ENCODE data around the gene RNF144A.
"Not testable (repeated sequence)": the region's sequence is repeated elsewhere in the genome, so short reads cannot be mapped to it uniquely, and the experiment has no call there.

The RNF144A gene

GRCh38 chr2:6972067-6972710 is 55.0 kb downstream of the RNF144A start:
- no peak for DNase-seq (ENCODE audit: low read depth)

GRCh38 chr2:6973895-6974545 is 56.8 kb downstream of the RNF144A start:
- DNase-seq (ENCODE audit: low read depth), result peak; percentile 13

- DNase-seq (ENCODE audit: low read depth), result peak; percentile 31
These were observed 58.8 kb downstream of the RNF144A start for GRCh38 chr2:6975988-6976387.

DNA sequence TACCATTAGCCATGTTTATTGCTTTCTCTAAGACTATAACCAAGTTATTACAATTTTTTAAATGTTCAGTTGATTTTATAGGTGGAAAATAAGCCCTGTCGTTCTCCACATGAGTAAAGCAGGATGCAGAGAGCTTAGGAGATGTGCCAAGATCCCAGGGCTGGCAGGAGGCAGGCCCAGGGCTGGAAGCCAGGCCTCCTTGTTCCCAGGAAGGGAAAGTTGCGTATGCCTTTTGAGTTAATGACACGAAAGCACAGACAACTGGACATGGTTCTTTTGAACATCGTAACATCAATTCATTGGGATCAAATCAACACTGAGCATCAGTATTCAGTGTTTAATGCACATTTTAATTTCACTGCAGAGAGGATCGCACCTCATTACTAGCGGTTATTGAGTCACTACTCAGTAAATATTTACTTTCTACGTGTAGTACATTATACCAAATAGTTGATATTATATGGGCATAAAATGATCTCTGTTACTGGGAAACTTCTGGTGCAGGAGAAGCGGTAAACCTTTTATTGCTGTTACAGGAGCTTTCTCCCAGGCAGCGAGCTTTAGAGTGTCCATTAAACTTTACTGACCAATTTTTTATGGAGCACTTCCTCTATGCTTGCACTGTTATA is 60.0 kb downstream of the RNF144A start:
- no peak for DNase-seq (ENCODE audit: low read depth)

DNA sequence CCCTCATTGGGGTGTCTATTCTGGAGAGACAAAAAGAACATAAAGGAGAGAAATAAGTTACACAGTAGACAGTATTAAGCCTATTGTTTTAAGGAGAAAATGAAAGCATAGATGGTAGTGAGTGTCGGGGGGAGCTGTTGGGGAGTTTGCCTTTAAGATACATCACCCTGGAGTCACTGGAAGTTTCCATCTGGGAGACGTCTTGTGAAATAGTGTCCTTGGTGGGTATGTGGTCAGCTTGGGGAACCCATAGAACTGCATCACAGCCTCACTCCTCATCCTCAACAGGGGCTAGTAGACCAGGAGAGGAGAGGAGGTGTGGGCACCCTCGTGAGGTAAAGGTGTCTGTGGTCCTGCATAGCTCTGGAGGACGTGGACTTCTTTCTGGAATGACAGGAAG is 60.6 kb downstream of the RNF144A start:
- DNase-seq (ENCODE audit: low read depth), result no peak

- DNase-seq (ENCODE audit: low read depth), result no peak
These were observed 61.8 kb downstream of the RNF144A start for GRCh38 chr2:6978991-6979390.

- no peak for DNase-seq (ENCODE audit: low read depth)
These were observed 65.2 kb downstream of the RNF144A start for GRCh38 chr2:6982449-6982848.

DNA sequence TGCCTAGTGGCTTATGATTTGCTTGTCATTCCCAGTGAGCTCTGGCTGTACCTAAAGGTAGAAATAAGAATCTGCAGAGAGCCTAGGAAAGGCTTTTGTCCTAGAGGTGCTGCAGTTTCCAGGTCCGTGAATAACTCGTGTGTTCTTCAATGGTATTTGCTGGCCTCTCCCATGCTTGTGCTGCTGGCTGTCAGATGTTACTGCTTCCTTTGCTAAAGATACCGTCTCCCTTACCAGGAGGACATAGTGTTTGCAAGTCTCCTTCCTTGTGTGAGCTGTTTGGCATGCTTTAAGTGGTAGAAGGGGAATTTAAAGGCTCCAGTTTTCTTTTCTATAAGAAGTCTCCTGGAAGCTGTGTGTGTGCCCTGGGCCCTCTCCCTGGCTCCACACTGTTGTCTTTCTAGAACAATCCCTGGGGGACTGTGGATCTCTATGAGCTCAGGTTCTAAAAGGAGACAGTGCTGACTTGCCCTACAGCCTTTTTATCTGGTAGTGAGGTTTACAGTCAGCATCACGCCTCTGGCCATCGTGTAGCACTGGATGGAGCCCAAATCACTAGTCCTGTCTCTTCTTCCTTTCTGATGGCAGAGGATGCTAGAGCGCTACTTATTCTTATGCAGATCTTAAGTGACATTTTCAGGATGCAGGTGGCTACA is 65.8 kb downstream of the RNF144A start:
- no peak for DNase-seq (ENCODE audit: low read depth)

DNA sequence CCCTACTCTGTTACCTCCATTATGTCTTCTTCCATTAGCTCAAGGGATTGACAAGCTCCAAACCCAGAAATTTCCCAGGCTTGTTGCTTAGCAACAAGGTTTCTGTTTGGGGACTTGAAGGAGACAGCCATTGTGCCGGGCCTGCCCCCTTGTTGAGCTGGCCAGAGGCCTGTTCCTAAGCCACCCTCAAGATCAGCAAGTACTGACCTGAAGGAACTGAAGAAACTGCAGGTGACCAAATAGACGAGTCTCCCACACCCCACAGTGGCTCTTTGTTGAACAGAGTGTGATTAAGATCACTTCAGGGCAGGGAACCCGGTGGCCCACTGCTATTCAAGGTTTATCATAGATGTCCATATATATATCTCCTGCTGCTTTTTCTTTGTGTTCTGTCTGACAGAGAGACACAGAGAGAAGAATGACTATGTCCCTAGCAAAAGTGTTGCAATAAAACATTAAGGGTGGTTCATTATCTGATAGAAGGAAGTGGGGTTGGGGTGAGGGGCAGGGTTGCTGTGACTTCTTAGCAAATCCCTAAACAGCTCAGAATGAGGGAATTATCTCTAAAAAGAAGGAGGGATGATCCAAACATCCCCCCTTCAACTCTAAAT is 69.2 kb downstream of the RNF144A start:
- DNase-seq (ENCODE audit: low read depth), result no peak

DNA sequence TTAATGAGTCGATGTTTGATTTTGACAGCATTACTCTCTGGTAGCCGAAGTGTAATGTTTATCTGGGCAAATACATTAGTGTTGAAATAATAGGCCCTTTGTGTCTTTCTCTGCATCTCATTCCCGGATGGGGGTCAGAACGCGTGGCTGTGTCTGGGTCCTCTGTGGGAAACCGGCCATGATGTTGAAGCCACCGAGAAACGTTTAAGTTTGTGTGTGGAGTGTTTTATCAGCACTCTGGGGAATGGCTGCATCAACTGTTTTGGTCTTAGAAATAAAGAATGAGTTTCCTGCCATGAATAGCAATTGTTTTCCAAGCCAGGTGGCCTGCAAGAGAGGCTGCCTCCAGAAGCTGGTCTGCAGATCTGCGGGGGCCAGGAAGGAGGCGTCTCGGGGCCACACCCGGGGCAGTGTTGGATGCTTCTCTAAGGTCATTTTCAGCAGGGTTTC is 69.7 kb downstream of the RNF144A start:
- no peak for DNase-seq (ENCODE audit: low read depth)

GRCh38 chr2:6990871-6991270 is 73.7 kb downstream of the RNF144A start:
- no peak for DNase-seq (ENCODE audit: low read depth)

- DNase-seq (ENCODE audit: low read depth), result no peak
These were observed 75.6 kb downstream of the RNF144A start for GRCh38 chr2:6992794-6993228.

DNA sequence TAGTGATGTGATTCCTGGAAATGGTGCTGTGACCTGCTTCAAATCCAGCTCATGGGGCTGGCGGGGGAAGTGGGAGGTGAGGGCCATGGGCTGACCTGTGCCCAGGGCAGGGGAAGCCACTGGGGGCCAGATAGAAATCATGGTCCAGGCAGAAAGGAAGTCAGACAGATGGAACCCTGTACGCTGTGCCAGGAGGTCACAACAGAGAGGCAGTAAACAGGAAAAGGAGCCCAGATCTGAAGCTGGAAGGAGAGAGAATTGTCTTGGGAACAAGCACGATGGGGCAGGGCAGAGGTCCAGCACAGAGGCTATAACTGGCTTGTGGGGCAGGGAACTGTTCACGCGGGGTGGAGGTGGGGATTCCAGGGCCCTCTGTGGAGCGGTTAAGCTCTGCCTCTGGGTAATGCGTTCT is 76.0 kb downstream of the RNF144A start:
- DNase-seq (ENCODE audit: low read depth), result no peak

DNA sequence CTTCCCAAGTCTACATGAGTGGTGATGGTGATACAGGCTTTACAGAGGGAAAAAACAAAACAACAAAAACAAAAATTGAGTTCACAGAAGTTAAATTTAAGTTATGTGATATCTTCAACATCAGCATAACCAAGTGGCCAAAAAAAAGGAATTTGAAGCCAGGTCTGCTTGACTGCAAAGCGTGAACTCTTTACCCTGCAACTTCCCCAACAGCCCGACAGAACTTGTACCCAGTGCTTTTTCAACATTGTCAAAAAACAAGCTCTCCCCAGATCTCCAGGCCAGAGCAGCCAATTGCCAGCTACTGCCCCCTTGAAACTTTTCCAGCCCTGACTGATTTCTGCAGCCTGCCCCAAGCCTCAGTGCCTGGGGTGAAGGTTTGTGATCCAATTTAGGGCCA is 76.7 kb downstream of the RNF144A start:
- DNase-seq (ENCODE audit: low read depth), result no peak

GRCh38 chr2:6994536-6995128 is 77.4 kb downstream of the RNF144A start:
- no peak for DNase-seq (ENCODE audit: low read depth)

GRCh38 chr2:6995391-6996097 is 78.3 kb downstream of the RNF144A start:
- no peak for DNase-seq (ENCODE audit: low read depth)

DNA sequence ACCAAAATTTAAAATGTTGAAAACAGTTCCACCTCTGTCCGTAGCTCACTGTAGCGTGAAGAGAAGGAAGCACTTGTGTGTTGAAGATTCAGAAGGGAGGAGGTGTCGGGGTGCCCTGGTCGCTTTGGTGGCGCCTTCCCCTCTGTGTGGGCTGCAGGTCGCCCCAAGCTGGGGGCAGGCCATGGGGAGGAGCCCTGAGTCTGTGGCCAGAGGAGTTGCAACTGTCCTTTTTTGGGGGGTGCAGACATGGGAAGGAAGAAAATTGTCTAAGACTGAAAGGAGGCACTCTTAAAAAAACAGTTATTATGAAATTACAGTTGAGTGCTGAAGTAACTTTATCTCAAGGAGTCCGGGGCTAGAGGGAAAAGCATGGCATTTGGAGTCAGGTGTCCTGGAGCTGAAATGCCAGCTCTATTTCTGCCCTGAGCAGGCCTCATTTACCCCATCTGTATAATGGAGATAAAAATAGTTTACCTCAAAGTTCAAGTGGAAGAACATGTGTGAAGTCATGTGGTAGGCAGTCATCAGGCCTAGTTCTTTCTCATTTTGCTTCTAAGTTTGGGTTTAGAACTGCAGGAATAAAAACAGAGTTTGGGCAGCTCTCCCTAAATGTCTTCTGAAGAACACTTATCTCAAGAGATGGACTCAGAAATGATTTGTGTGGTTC is 82.1 kb downstream of the RNF144A start:
- no peak for DNase-seq (ENCODE audit: low read depth)

DNA sequence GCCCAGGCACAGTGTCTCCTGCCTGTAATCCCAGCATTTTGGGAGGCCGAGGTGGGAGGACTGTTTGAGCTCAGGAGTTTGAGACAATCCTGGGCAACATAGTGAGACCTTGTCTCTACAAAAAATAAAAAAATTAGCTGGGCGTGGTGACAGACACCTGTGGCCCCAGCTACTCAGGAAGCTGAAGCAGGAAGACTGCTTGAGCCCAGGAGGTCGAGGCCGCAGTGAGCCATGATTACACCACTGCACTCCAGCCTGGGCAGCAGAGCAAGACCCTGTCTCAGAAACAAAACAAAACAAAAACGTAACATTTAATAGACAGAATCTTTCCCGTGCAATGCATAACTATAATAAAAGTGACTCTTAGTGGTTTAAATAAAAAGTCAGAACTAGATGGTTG is 84.2 kb downstream of the RNF144A start:
- DNase-seq (ENCODE audit: low read depth), result not testable (repeated sequence)

- DNase-seq (ENCODE audit: low read depth), result no peak
These were observed 86.7 kb downstream of the RNF144A start for GRCh38 chr2:7003895-7004294.

DNA sequence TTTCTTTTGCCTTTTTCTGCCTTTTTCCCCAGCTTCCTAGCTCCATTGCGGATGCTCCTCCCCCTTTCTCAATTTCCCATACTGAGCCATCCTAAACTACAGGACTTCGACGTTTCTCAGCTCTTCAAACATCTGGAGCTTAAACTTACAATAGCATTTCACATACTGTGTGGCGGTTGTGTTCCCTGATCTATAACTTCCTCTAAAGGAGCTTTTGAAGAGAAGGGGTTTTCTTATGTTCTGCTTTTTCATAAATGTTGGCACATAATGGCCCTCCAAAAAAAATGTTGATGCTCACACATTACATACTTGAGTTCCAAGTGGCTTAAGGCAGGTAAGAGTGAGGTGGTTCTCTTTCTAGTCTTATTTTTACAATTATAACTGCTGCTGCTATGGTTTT is 87.4 kb downstream of the RNF144A start:
- DNase-seq (ENCODE audit: low read depth), result no peak

- no peak for DNase-seq (ENCODE audit: low read depth)
These were observed 90.3 kb downstream of the RNF144A start for GRCh38 chr2:7007488-7007845.

Data from HS-5 (cell line).